HL-60 (cell line): Measurements from ENCODE around the gene PDE11A.

ENCODE experiments used
- DNase-seq, 2 experiments: peaks; one replicate each; pipeline ENCODE4 v3.0.0-alpha.2; 2010 to 2020; ENCODE audit warnings: low read depth in 1 of 2, low spot score in 1 of 2
- H3K27ac ChIP-seq: fragments of 250-450 bp; sonication (Bioruptor Pico); replicated peaks from 2 replicates; pipeline ENCODE4 v1.5.1; 2020; ENCODE audit warnings: mild to moderate bottlenecking, moderate library complexity
- H3K27me3 ChIP-seq: fragments of 250-450 bp; sonication (Bioruptor Pico); 2 replicates; pipeline ENCODE4 v1.5.1; 2021; ENCODE audit warnings: mild to moderate bottlenecking, moderate library complexity; ENCODE audit not compliant: insufficient read depth, poor library complexity, severe bottlenecking
- H3K4me3 ChIP-seq: replicated peaks from 2 replicates; pipeline ENCODE4 v1.5.1; 2011; ENCODE audit warnings: mild to moderate bottlenecking, control low read depth, low read length; ENCODE audit not compliant: insufficient read depth
- CTCF ChIP-seq: IDR thresholded peaks from one replicate; pipeline ENCODE4 v1.5.1; 2011; ENCODE audit warnings: low read length, control low read depth, inconsistent platforms; ENCODE audit not compliant: insufficient read depth
- GABPA ChIP-seq: IDR thresholded peaks from 2 replicates; pipeline ENCODE4 v1.6.1; 2012; ENCODE audit warnings: low read depth
- POLR2AphosphoS5 ChIP-seq: IDR thresholded peaks from 2 replicates; pipeline ENCODE4 v1.6.1; 2012; ENCODE audit warnings: low read depth
- SPI1 ChIP-seq: IDR thresholded peaks from 2 replicates; pipeline ENCODE4 v1.6.1; 2012; ENCODE audit warnings: low read depth, mild to moderate bottlenecking, borderline replicate concordance
- TF ChIP-seq, protein P1 (sequence below): IDR thresholded peaks from 2 replicates; pipeline ENCODE4 v1.6.1; 2012; ENCODE audit warnings: low read depth; ENCODE audit not compliant: insufficient replicate concordance

Gene PDE11A

DNA sequence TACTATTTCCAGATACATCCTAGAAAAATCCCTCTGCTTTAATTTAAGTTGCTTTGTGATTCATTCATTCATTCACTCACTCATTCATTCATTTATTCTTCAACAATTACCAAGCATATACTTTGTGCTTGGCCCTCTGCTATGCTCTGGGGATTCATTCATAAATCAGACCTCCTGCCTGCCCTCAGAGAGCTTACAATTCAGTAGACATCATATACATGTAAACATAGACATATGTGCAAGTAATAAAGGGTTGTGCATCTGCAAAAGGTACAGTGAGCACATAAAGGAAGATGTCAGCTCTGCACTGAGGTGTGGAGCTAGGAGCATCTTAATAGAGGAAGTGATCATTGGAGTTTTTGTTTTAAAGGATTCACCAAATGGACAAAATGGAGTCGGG is 490.6 kb downstream of the PDE11A start:
- TF ChIP-seq, protein P1, sequence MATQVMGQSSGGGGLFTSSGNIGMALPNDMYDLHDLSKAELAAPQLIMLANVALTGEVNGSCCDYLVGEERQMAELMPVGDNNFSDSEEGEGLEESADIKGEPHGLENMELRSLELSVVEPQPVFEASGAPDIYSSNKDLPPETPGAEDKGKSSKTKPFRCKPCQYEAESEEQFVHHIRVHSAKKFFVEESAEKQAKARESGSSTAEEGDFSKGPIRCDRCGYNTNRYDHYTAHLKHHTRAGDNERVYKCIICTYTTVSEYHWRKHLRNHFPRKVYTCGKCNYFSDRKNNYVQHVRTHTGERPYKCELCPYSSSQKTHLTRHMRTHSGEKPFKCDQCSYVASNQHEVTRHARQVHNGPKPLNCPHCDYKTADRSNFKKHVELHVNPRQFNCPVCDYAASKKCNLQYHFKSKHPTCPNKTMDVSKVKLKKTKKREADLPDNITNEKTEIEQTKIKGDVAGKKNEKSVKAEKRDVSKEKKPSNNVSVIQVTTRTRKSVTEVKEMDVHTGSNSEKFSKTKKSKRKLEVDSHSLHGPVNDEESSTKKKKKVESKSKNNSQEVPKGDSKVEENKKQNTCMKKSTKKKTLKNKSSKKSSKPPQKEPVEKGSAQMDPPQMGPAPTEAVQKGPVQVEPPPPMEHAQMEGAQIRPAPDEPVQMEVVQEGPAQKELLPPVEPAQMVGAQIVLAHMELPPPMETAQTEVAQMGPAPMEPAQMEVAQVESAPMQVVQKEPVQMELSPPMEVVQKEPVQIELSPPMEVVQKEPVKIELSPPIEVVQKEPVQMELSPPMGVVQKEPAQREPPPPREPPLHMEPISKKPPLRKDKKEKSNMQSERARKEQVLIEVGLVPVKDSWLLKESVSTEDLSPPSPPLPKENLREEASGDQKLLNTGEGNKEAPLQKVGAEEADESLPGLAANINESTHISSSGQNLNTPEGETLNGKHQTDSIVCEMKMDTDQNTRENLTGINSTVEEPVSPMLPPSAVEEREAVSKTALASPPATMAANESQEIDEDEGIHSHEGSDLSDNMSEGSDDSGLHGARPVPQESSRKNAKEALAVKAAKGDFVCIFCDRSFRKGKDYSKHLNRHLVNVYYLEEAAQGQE, result no peak
- TF ChIP-seq POLR2AphosphoS5 (no peak), GABPA (no peak), SPI1 (no peak), CTCF (no peak)
- DNase-seq, result no peak
- Histone ChIP-seq H3K27me3 (no peaks in the 10 kb centered on the region), H3K4me3 (no peak overlapping the region), H3K27ac (no peak overlapping the region)

DNA sequence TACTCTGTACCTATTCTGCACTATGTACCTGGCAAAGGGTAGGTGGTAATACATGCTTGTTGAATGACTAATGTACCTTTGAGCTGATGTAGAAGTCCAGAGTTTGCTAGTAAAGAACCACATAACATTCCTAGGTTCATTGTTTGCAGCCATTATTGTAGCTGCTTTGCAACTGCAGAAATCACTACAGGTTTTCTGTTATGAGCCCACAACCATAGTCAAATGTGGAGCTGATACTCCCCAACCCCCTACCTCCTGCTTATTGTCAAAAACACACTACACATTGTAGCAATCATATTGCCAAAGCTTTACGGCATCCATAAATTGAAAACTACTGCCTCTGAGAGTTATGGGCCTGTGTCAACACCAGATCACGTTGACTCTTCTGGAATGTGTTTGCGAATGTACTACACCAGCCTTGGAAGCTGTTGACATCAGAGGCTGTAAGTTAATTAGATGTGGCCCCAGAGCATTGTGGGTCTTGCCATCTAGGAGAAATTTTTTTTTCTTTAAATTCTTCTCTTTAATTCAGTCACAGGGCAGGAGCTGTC is 493.0 kb downstream of the PDE11A start:
- no peak overlapping the region for H3K4me3 ChIP-seq
- DNase-seq, result no peak
- no peaks in the 10 kb centered on the region for H3K27me3 ChIP-seq
- H3K27ac ChIP-seq, result no peak overlapping the region
- TF ChIP-seq CTCF, result no peak
- no peak for TF ChIP-seq GABPA
- no peak for TF ChIP-seq SPI1
- no peak for TF ChIP-seq POLR2AphosphoS5
- TF ChIP-seq, protein P1, result no peak

DNA sequence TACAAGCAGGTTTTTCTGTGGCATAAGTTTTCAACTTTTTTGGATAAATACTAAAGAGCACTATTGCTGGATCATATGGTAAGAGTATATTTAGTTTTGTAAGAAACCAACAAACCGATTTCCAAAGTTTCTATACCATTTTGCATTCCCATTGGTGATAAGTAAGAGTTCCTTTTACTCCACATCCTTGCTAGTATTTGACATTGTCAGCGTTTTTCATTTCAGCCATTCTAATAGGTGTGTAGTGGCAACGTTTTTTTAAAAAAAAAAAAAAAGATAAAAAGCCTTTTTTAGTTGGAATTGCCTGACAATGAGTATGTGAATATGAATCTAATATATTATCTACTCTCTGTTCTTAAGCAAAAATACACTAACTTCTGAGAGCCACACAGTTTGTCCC is 494.1 kb downstream of the PDE11A start:
- Histone ChIP-seq H3K27me3 (no peaks in the 10 kb centered on the region), H3K4me3 (no peak overlapping the region), H3K27ac (no peak overlapping the region)
- no peak for DNase-seq
- TF ChIP-seq GABPA, result no peak
- TF ChIP-seq CTCF, result no peak
- no peak for TF ChIP-seq SPI1
- TF ChIP-seq, protein P1, result no peak
- TF ChIP-seq POLR2AphosphoS5, result no peak
